BE2C (cell line): ENCODE results near the gene SLC37A1.

Experiments
- DNase-seq: peaks from one replicate; pipeline ENCODE4 v3.0.0-alpha.2; 2020
- H3K27me3 ChIP-seq: fragments of 250-450 bp; sonication (Bioruptor Pico); 2 replicates; pipeline ENCODE4 v1.5.1; 2020; ENCODE audit warnings: mild to moderate bottlenecking
- H3K36me3 ChIP-seq: fragments of 250-450 bp; sonication (Bioruptor Pico); 2 replicates; pipeline ENCODE4 v1.5.1; 2020; ENCODE audit warnings: mild to moderate bottlenecking
- H3K4me1 ChIP-seq: fragments of 250-450 bp; sonication (Bioruptor Pico); 2 replicates; pipeline ENCODE4 v1.5.1; 2020
- H3K4me3 ChIP-seq: 2 replicates; pipeline ENCODE4 v1.5.1; 2011; ENCODE audit warnings: low read depth, low read length
- H3K9me3 ChIP-seq: fragments of 250-450 bp; sonication (Bioruptor Pico); 2 replicates; pipeline ENCODE4 v1.5.1; 2020
- TF ChIP-seq, protein P1 (sequence below): IDR thresholded peaks from 2 replicates; pipeline ENCODE4 v1.5.1; 2012; ENCODE audit warnings: mild to moderate bottlenecking, low read depth, low read length

Gene SLC37A1

DNA sequence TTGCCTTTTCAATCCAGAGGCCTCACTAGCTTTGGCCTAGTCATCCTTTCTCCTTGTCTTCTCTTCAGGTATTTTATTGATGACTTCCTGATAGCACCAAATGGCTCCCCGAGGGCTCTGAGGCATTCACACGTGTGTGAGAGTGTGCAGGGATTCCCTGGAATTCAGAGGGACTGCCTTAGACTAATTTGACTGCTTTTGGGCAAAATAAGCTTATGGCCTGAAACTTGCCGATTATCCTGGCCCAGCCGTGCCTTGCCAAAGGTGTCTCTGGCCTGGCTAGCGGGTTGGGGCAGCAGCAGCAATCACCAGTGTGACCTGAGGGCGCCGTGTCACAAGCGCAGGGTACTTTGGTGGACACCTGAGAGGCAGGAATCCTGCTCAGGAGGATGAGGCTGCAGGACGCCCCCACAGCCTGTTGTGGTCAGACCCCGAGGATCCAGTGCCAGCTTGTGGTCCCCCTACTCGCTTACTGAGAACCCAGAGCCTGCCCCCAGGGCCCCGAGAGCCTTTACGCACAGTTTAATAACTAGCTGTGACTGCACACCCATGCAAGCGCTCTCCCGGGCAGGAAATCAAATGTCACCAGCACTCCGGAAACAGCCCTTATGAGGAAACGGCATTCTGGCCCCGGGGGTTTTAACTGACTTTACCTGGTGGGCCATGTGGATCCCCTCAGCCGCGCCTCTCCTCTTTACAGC is 76.9 kb downstream of the SLC37A1 start:
- Histone ChIP-seq H3K9me3 (no peaks in the 10 kb centered on the region), H3K4me3 (no peak overlapping the region), H3K4me1 (no peaks in the 10 kb centered on the region), H3K36me3 (no peaks in the 10 kb centered on the region), H3K27me3 (no peaks in the 10 kb centered on the region)
- TF ChIP-seq, protein P1, sequence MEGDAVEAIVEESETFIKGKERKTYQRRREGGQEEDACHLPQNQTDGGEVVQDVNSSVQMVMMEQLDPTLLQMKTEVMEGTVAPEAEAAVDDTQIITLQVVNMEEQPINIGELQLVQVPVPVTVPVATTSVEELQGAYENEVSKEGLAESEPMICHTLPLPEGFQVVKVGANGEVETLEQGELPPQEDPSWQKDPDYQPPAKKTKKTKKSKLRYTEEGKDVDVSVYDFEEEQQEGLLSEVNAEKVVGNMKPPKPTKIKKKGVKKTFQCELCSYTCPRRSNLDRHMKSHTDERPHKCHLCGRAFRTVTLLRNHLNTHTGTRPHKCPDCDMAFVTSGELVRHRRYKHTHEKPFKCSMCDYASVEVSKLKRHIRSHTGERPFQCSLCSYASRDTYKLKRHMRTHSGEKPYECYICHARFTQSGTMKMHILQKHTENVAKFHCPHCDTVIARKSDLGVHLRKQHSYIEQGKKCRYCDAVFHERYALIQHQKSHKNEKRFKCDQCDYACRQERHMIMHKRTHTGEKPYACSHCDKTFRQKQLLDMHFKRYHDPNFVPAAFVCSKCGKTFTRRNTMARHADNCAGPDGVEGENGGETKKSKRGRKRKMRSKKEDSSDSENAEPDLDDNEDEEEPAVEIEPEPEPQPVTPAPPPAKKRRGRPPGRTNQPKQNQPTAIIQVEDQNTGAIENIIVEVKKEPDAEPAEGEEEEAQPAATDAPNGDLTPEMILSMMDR = no peak
- peak; percentile 36 for DNase-seq

DNA sequence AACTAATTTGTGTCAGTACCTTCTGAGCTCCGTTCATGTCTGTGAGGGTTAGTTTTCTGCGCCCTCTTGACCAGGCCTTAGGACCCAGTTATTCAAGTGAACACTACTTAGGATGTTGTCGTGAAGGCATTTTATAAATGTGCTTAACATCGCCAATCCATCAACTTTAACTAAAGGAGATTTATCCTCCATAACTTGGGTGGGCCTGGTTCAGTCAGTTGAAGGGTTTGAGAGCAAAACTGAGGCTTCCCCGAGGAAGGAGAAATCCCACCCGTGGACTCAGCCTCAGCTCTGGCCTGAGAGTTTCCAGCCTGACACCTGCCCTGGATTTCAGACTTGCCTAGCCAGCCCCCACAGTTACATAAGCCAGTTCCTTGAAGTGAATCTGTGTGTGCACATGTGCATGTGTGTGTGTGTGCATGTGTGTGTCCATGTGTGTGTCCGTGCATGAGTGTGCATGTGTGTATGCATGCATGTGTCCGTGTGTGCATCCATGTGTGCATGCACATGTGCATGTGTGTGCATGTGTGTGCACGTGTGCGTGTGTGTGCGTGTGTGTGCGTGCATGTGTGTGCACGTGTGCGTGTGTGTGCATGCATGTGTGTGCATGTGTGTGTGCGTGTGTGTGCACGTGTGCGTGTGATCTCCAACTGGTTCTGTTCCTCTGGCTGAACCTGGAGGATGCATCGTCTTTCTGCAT is 77.7 kb downstream of the SLC37A1 start:
- TF ChIP-seq, protein P1 = no peak
- no peak for DNase-seq
- H3K27me3 ChIP-seq = no peaks in the 10 kb centered on the region
- H3K9me3 ChIP-seq = no peaks in the 10 kb centered on the region
- no peak overlapping the region for H3K4me3 ChIP-seq
- no peaks in the 10 kb centered on the region for H3K36me3 ChIP-seq
- no peaks in the 10 kb centered on the region for H3K4me1 ChIP-seq

DNA sequence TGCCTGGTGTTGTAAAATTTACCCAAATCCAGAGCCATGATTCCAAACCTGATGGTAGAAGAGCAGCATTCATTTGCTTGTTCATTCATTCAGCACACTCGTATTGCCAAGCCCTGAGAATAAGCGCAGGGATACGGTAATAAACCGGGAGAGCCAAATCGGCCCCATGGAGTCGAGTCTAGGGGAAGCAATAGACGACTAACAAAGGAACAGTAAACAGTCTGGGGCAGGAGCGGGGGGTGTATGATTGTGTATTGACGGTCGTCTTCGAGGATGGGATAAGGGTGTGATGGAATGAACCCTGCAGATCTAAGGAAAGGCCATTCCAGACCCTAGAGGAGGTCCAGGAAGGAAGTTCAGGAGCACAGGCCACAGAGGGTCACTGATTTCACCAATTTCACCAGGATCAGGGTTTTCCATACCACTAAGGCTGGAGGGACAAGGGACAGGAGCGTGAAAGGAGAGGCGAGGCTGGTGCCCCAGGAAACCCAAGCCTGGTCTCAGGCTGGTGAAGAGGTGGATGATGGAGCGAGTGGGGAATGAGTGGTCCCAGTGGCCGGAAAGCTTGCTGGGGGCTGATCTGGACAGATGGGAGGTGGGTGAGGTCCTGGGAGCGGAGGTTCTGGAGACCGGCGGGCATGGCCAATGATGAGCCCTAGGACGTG is 78.6 kb downstream of the SLC37A1 start:
- Histone ChIP-seq H3K4me1 (no peaks in the 10 kb centered on the region), H3K27me3 (no peaks in the 10 kb centered on the region), H3K4me3 (no peak overlapping the region), H3K9me3 (no peaks in the 10 kb centered on the region), H3K36me3 (no peaks in the 10 kb centered on the region)
- DNase-seq = no peak
- TF ChIP-seq, protein P1 = no peak

- peak overlapping the region; percentile 19; the same call in 1 of the 2 replicates for H3K4me3 ChIP-seq
- no peaks in the 10 kb centered on the region for H3K4me1 ChIP-seq
- DNase-seq = peak; percentile 87
- no peaks in the 10 kb centered on the region for H3K27me3 ChIP-seq
- no peaks in the 10 kb centered on the region for H3K9me3 ChIP-seq
- no peaks in the 10 kb centered on the region for H3K36me3 ChIP-seq
- TF ChIP-seq, protein P1 = peak; percentile 79
These were observed 79.6 kb downstream of the SLC37A1 start for GRCh38 chr21:42593007-42593814.

- TF ChIP-seq, protein P1 = no peak
- Histone ChIP-seq H3K4me1 (no peaks in the 10 kb centered on the region), H3K27me3 (no peaks in the 10 kb centered on the region)
These were observed 81.1 kb downstream of the SLC37A1 start for GRCh38 chr21:42594616-42595282.

More at GRCh38 chr21:42594616-42595282, 81.1 kb downstream of the SLC37A1 start:
- no peak for DNase-seq
- H3K9me3 ChIP-seq = no peaks in the 10 kb centered on the region
- H3K36me3 ChIP-seq = no peaks in the 10 kb centered on the region
- H3K4me3 ChIP-seq = no peak overlapping the region
